ENCODE measurements around the gene GC. TPM values are rescaled to one million over a fixed set of nuclear protein-coding genes. Genes with fewer than 3 reads are reported as not detected.

The GC gene
- total RNA-seq, 4 donors from 2014 or later = not detected

DNA sequence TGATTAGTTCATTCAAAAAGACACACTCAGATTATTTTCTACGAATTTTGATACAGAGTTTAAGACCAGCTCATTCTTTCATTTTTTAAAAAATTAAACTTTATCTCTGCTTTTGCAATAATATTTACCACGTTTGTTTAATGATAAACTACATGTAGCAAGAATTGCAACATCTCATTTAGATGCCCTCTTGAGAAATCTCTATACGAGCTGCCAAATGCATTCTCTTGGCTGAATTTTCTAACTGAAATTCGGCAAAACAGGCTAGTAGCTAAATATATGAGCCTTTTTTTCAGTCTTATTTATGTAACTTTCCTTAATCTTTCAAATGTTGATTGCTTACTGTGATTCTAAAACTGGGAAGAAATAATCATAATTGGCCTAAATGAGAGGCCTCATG is 2.1 kb upstream of the GC start:
- Histone ChIP-seq H3K4me3 (no peak overlapping the region), H3K27me3 (no peaks in the 10 kb centered on the region), H3K4me1 (no peaks in the 10 kb centered on the region), H3K9me3 (no peaks in the 10 kb centered on the region), H3K27ac (no peak overlapping the region), H3K36me3 (no peaks in the 10 kb centered on the region)
- TF ChIP-seq, protein P1, sequence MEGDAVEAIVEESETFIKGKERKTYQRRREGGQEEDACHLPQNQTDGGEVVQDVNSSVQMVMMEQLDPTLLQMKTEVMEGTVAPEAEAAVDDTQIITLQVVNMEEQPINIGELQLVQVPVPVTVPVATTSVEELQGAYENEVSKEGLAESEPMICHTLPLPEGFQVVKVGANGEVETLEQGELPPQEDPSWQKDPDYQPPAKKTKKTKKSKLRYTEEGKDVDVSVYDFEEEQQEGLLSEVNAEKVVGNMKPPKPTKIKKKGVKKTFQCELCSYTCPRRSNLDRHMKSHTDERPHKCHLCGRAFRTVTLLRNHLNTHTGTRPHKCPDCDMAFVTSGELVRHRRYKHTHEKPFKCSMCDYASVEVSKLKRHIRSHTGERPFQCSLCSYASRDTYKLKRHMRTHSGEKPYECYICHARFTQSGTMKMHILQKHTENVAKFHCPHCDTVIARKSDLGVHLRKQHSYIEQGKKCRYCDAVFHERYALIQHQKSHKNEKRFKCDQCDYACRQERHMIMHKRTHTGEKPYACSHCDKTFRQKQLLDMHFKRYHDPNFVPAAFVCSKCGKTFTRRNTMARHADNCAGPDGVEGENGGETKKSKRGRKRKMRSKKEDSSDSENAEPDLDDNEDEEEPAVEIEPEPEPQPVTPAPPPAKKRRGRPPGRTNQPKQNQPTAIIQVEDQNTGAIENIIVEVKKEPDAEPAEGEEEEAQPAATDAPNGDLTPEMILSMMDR (IDR thresholded peaks at IDR 0.05) = no peak
- no peak for TF ChIP-seq POLR2A (IDR thresholded peaks at IDR 0.05)
- no peak for TF ChIP-seq EP300 (IDR thresholded peaks at IDR 0.05)
- no peak for DNase-seq (ENCODE audit: low spot score in 2 of 2)
- WGBS, 2 donors = 56% methylated on average over 4 of the region's 4 CpGs

DNA sequence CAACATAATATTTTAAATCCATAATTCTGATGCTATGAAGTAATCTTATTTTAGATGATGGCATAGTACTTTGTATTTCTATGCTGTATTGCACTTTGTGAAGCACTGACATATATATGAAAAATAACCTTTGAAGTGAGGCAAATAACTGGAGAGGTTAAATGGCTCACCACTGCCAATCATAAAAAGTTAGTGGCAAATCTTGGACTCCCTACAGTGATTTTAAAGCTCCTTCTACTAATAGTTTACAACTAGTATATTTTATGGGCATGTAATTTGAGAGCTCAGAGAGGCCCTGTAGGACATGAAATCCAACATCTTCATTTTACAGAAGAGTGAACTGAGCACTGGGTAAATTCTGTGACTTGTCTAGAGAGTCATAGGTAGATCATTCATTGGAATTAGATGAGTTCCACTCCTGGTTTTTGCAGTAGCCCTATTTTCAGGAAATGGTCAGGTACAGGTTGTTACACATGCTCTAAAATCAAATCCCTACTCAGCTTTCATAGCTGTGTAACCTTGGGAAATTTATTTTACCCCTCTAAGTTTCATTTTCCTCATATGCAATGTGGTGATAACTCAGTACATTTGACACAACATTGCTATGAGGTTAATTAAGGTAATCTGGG is 804 bp upstream of the GC start:
- Histone ChIP-seq H3K27ac (no peak overlapping the region), H3K4me1 (no peaks in the 10 kb centered on the region), H3K9me3 (no peaks in the 10 kb centered on the region), H3K27me3 (no peaks in the 10 kb centered on the region), H3K36me3 (no peaks in the 10 kb centered on the region), H3K4me3 (no peak overlapping the region)
- no peak for DNase-seq (ENCODE audit: low spot score in 2 of 2)
- TF ChIP-seq EP300 (IDR thresholded peaks at IDR 0.05) = no peak
- no peak for TF ChIP-seq POLR2A (IDR thresholded peaks at IDR 0.05)
- TF ChIP-seq, protein P1 (IDR thresholded peaks at IDR 0.05) = no peak

DNA sequence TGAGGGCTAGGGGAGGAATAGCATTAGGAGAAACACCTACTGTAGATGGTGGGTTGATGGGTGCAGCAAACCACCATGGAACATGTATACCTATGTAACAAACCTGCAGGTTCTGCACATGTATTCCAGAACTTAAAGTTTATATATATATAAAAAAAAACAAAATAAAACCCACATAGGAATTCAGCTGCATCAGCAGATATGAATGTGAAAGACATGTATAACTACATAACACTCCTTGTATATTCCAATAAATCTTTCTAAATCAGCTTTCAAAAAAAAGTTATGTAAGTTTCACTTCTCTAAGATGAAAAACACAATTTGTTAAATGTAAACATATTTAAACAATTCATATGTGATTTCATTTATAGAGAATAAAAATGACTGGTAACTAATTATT is 6.0 kb downstream of the GC start:
- Histone ChIP-seq H3K4me3 (no peak overlapping the region), H3K36me3 (no peaks in the 10 kb centered on the region), H3K4me1 (no peaks in the 10 kb centered on the region), H3K9me3 (no peaks in the 10 kb centered on the region), H3K27ac (no peak overlapping the region), H3K27me3 (no peaks in the 10 kb centered on the region)
- TF ChIP-seq, protein P1 (IDR thresholded peaks at IDR 0.05) = no peak
- TF ChIP-seq EP300 (IDR thresholded peaks at IDR 0.05) (no peak), POLR2A (IDR thresholded peaks at IDR 0.05) (no peak)
- DNase-seq (ENCODE audit: low spot score in 2 of 2) = no peak

DNA sequence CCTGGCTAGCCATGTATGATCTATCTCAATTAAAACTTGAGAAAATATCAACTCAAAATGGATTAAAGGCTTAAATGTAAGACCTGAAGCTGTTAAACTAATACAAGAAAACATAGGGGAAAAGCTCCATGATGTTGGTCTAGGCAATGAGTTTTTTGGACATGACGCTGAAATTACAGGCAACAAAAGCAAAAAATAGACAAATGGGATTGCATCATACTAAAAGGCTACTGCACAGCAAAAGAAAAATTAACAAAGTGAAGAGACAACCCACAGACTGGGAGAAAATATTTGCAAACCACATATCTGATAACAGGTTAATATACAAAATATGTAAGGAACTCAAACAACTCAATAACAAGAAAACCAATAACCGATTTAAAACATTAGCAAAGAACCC is 8.4 kb downstream of the GC start:
- 89 to 95% methylated on average over 2 of the region's 2 CpGs for WGBS, 2 donors
- TF ChIP-seq EP300 (IDR thresholded peaks at IDR 0.05) (no peak), POLR2A (IDR thresholded peaks at IDR 0.05) (no peak)
- TF ChIP-seq, protein P1 (IDR thresholded peaks at IDR 0.05) = no peak

DNA sequence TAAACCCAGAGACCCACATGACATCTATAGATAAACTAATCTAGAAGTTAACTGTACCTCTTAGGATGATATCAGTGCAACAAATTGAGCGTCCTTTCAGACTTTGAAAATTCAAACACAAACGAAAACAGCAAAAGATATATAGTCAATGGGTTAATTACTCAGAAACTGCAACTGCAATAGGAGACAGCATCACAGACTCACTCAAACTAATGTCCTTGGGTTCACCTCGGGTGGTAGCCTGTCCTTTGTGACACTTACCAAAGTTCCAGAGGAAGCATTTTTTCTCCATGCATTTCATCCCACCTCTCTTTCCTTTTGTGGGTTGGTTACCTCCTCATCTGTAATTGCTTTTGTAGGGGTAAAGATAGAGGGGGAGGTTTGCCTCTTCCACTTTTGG is 9.7 kb downstream of the GC start:
- TF ChIP-seq POLR2A (IDR thresholded peaks at IDR 0.05) = no peak
- TF ChIP-seq, protein P1 (IDR thresholded peaks at IDR 0.05) = no peak
- TF ChIP-seq EP300 (IDR thresholded peaks at IDR 0.05) = no peak
- WGBS, 2 donors = 67 to 68% methylated on average over 3 of the region's 3 CpGs
- Histone ChIP-seq H3K4me3 (no peak overlapping the region), H3K27me3 (no peaks in the 10 kb centered on the region), H3K27ac (no peak overlapping the region), H3K36me3 (no peaks in the 10 kb centered on the region), H3K9me3 (no peaks in the 10 kb centered on the region), H3K4me1 (no peaks in the 10 kb centered on the region)
- no peak for DNase-seq (ENCODE audit: low spot score in 2 of 2)

More for the DNA sequence above, 8.4 kb downstream of the GC start:
- Histone ChIP-seq H3K27me3 (no peaks in the 10 kb centered on the region), H3K27ac (no peak overlapping the region), H3K4me3 (no peak overlapping the region), H3K4me1 (no peaks in the 10 kb centered on the region), H3K36me3 (no peaks in the 10 kb centered on the region), H3K9me3 (no peaks in the 10 kb centered on the region)
- no peak for DNase-seq (ENCODE audit: low spot score in 2 of 2)
